ENCODE data around the gene MXI1. TPM values are rescaled to one million over a fixed set of nuclear protein-coding genes. Genes with fewer than 3 reads are reported as not detected.
A peak's percentile ranks its signal among the peaks of the same experiment; 100 is the strongest.

The MXI1 gene
- total RNA-seq: 10 to 100 TPM; 32.3 to 40.0 (median 36.4) TPM

- peak; percentile 37 for DNase-seq (ENCODE audit: low spot score)
- peak; percentile 50 for ATAC-seq (ENCODE audit: low FRiP score)
- no peak for TF ChIP-seq CTCF (IDR thresholded peaks at IDR 0.05)
Measured at GRCh38 chr10:110207011-110207804, at the start of gene MXI1. MXI1 (plus strand) TSS chr10:110207605; CDS start chr10:110207809, 204 bp downstream.

- ATAC-seq (ENCODE audit: low FRiP score): no peak
- no peak for TF ChIP-seq CTCF (IDR thresholded peaks at IDR 0.05)
- DNase-seq (ENCODE audit: low spot score): no peak
Measured at GRCh38 chr10:110158051-110159005, 49.1 kb upstream of the MXI1 start.

- ATAC-seq (ENCODE audit: low FRiP score) (no peak), DNase-seq (ENCODE audit: low spot score) (no peak)
- TF ChIP-seq CTCF (IDR thresholded peaks at IDR 0.05): no peak
Measured at GRCh38 chr10:110160081-110160480, 47.3 kb upstream of the MXI1 start.

GRCh38 chr10:110160522-110160921 is 46.9 kb upstream of the MXI1 start:
- TF ChIP-seq CTCF (IDR thresholded peaks at IDR 0.05): no peak
- DNase-seq (ENCODE audit: low spot score) (no peak), ATAC-seq (ENCODE audit: low FRiP score) (no peak)

- TF ChIP-seq CTCF (IDR thresholded peaks at IDR 0.05): no peak
- DNase-seq (ENCODE audit: low spot score) (no peak), ATAC-seq (ENCODE audit: low FRiP score) (no peak)
Measured at GRCh38 chr10:110162741-110163145, 44.7 kb upstream of the MXI1 start.

GRCh38 chr10:110163192-110163773 is 44.1 kb upstream of the MXI1 start:
- DNase-seq (ENCODE audit: low spot score): no peak
- no peak for ATAC-seq (ENCODE audit: low FRiP score)
- TF ChIP-seq CTCF (IDR thresholded peaks at IDR 0.05): no peak

Data from omental fat pad (tissue), 4 donors.